KMS-11 (cell line): ENCODE measurements around the gene LSAMP.

Experiments
- H2AFZ ChIP-seq: fragments of 200-600 bp; sonication (generic); 2 replicates; pipeline ENCODE4 v1.6.1; 2016; ENCODE audit warnings: antibody characterized with exemption, mixed run types, low read depth
- H3K27ac ChIP-seq: fragments of 200-600 bp; sonication (generic); 2 replicates; pipeline ENCODE4 v1.6.1; 2016; ENCODE audit warnings: mild to moderate bottlenecking, mixed run types
- H3K27me3 ChIP-seq: fragments of 200-600 bp; sonication (generic); 2 replicates; pipeline ENCODE4 v1.6.1; 2017; ENCODE audit warnings: mild to moderate bottlenecking, low read depth, mixed run types, moderate library complexity; ENCODE audit not compliant: insufficient read depth
- H3K36me3 ChIP-seq: fragments of 200-600 bp; sonication (generic); 2 replicates; pipeline ENCODE4 v1.6.1; 2017; ENCODE audit warnings: mild to moderate bottlenecking, mixed run types; ENCODE audit not compliant: insufficient read depth
- H3K4me1 ChIP-seq: fragments of 200-600 bp; sonication (generic); 2 replicates; pipeline ENCODE4 v1.6.1; 2016; ENCODE audit warnings: mild to moderate bottlenecking, low read depth, mixed run types; ENCODE audit not compliant: poor library complexity, severe bottlenecking
- H3K4me2 ChIP-seq: fragments of 200-600 bp; sonication (generic); 2 replicates; pipeline ENCODE4 v1.7.0; 2016; ENCODE audit warnings: mild to moderate bottlenecking, mixed run types
- H3K4me3 ChIP-seq: fragments of 200-600 bp; sonication (generic); IDR thresholded peaks from 2 replicates; pipeline ENCODE4 v1.6.1; 2017; ENCODE audit warnings: low read depth, low read length, mixed read lengths; ENCODE audit not compliant: insufficient read depth
- H3K79me2 ChIP-seq: fragments of 200-600 bp; sonication (generic); 2 replicates; pipeline ENCODE4 v1.6.1; 2016; ENCODE audit warnings: low read depth, mixed run types; ENCODE audit not compliant: insufficient read depth
- H3K9ac ChIP-seq: fragments of 200-600 bp; sonication (generic); 2 replicates; pipeline ENCODE4 v1.6.1; 2016; ENCODE audit warnings: mild to moderate bottlenecking, mixed run types
- H4K20me1 ChIP-seq: fragments of 200-600 bp; sonication (generic); 2 replicates; pipeline ENCODE4 v1.6.1; 2016; ENCODE audit warnings: mild to moderate bottlenecking, mixed run types; ENCODE audit not compliant: insufficient read depth
- CTCF ChIP-seq: fragments of 200-600 bp; sonication (generic); conservative IDR thresholded peaks from 2 replicates; pipeline ENCODE4 v1.6.1; 2017; ENCODE audit warnings: low read depth, mild to moderate bottlenecking, antibody characterized with exemption, low read length, moderate library complexity, mixed read lengths

The LSAMP gene

GRCh38 chr3:116388867-116389385 lies 56.4 kb downstream of the LSAMP start:
- no peaks in the 10 kb centered on the region for H3K27me3 ChIP-seq
- no peaks in the 10 kb centered on the region for H4K20me1 ChIP-seq
- no peak overlapping the region for H3K4me2 ChIP-seq
- H3K27ac ChIP-seq, result no peak overlapping the region
- no peaks in the 10 kb centered on the region for H3K36me3 ChIP-seq
- H3K4me1 ChIP-seq, result no peaks in the 10 kb centered on the region
- TF ChIP-seq CTCF, result no peak
- H3K4me3 ChIP-seq, result no peak overlapping the region
- H3K9ac ChIP-seq, result no peak overlapping the region
- no peaks in the 10 kb centered on the region for H3K79me2 ChIP-seq
- H2AFZ ChIP-seq, result no peak overlapping the region

- H2AFZ ChIP-seq, result no peak overlapping the region
- no peaks in the 10 kb centered on the region for H3K27me3 ChIP-seq
- no peaks in the 10 kb centered on the region for H3K4me1 ChIP-seq
- H3K36me3 ChIP-seq, result no peaks in the 10 kb centered on the region
- no peaks in the 10 kb centered on the region for H4K20me1 ChIP-seq
- TF ChIP-seq CTCF, result no peak
- no peaks in the 10 kb centered on the region for H3K79me2 ChIP-seq
- no peak overlapping the region for H3K4me2 ChIP-seq
- H3K27ac ChIP-seq, result no peak overlapping the region
- H3K4me3 ChIP-seq, result no peak overlapping the region
- H3K9ac ChIP-seq, result no peak overlapping the region
These were observed 59.1 kb downstream of the LSAMP start for GRCh38 chr3:116386168-116386567.

GRCh38 chr3:116384717-116385116 lies 60.6 kb downstream of the LSAMP start:
- Histone ChIP-seq H2AFZ (no peak overlapping the region), H3K4me2 (no peak overlapping the region), H3K27ac (no peak overlapping the region), H3K9ac (no peak overlapping the region), H3K4me3 (no peak overlapping the region), H4K20me1 (no peaks in the 10 kb centered on the region), H3K36me3 (no peaks in the 10 kb centered on the region), H3K27me3 (no peaks in the 10 kb centered on the region), H3K4me1 (no peaks in the 10 kb centered on the region), H3K79me2 (no peaks in the 10 kb centered on the region)
- TF ChIP-seq CTCF, result no peak

- TF ChIP-seq CTCF, result no peak
These were observed 67.2 kb downstream of the LSAMP start for GRCh38 chr3:116378077-116378476.

More at GRCh38 chr3:116378077-116378476, 67.2 kb downstream of the LSAMP start:
- H3K4me3 ChIP-seq, result no peak overlapping the region
- no peaks in the 10 kb centered on the region for H3K27me3 ChIP-seq
- no peak overlapping the region for H3K9ac ChIP-seq
- H3K79me2 ChIP-seq, result no peaks in the 10 kb centered on the region
- no peak overlapping the region for H3K4me2 ChIP-seq
- H3K4me1 ChIP-seq, result no peaks in the 10 kb centered on the region
- no peaks in the 10 kb centered on the region for H4K20me1 ChIP-seq
- no peak overlapping the region for H3K27ac ChIP-seq
- H2AFZ ChIP-seq, result no peak overlapping the region
- no peaks in the 10 kb centered on the region for H3K36me3 ChIP-seq
